ENCODE data around the gene NDUFAB1. TPM values are rescaled to one million over a fixed set of nuclear protein-coding genes. Genes with fewer than 3 reads are reported as not detected.
"Not testable (repeated sequence)": the region's sequence is repeated elsewhere in the genome, so short reads cannot be mapped to it uniquely, and the experiment has no call there.

Gene NDUFAB1
- total RNA-seq, 1 donor from 2014 or later = 64.3 TPM

DNA sequence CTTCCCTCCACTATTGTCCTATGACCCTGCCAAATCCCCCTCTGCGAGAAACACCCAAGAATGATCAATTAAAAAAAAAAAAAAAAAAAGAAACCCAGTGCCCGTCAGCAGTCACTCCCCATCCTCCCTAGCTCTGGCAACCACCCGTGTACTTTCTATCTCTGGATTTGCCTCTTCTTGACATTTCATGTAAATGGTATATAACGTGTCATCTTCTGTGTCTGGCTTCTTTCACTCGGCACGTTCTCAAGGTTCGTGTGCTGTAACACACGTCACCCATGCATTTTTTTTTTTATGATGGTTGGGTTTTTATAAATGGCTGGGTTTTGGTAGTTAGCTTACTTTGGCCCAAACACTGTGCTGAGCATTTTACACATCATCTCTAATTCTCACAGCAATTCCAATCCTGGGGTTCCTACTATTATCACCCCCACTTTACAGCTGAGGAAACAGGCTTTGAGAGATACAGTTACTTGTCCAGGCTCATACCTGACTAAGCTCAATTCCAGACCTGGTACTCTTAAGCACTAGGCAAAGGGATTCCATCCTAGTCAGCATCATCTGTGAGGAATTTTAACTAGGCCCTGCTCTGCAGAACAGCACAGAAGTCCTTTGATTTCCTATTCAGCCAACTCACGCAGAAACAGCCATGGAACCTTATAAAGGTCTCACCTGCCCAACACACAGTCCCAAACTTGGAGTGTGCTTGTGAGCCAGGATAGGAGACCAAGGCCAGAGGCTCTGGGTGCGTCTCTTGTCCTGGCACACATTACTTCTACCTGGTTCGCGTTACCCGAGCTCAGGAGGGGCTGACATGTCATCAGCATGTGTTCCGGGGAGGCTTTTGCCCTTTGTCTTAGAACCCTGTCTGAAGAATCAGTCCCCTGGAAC is 11.7 kb downstream of the NDUFAB1 start:
- no peak for ATAC-seq
- no peak for DNase-seq (ENCODE audit: low spot score)

DNA sequence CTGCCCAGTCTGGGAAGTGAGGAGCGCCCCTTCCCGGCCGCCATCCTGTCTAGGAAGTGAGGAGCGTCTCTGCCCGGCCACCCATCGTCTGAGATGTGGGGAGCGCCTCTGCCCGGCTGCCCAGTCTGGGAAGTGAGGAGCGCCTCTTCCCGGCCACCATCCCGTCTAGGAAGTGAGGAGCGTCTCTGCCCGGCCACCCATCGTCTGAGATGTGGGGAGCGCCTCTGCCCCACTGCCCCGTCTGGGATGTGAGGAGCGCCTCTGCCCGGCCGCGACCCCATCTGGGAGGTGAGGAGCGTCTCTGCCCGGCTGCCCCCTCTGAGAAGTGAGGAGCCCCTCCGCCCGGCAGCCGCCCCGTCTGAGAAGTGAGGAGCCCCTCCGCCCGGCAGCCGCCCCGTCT is 12.8 kb downstream of the NDUFAB1 start:
- ATAC-seq; DNase-seq (ENCODE audit: low spot score): not testable (repeated sequence)

DNA sequence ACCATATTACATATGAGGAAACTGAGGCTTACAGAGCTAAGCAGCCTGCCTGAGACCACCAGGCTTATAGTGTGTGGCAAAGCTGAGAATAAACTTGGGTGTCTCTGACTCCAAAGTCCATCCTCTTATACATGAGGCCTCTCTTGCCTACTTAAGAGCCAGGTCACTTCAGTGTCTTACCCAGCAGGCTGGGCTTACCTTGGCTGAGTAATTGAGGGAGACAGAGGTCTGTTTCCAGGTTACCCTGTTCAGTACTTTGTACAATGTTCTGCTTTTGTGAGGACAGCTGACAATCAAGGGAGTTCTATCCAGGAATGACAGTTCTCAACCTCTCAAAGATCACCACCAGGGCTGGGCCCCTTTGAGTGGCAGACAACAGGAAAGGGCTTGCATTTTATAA is 14.4 kb downstream of the NDUFAB1 start:
- ATAC-seq (no peak), DNase-seq (ENCODE audit: low spot score) (no peak)

DNA sequence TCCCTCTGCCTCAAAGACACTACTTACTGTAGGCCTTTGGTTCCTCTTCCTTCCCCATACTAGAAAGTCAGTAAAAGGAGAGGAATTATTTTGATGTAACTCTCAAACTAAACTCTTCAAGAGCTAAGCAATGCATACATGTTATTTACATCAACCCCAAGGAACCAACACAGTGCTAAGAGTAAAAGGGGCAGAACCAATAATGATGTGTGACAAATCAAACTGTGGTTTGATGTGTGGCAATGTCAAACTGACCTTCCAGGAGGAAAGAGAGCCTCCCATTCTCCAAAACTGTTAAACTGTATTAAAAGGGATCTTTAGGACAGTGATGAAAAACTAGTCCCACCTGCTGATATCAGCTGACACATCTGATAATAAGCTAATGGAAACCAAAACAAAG is 15.7 kb downstream of the NDUFAB1 start:
- DNase-seq (ENCODE audit: low spot score) = no peak

DNA sequence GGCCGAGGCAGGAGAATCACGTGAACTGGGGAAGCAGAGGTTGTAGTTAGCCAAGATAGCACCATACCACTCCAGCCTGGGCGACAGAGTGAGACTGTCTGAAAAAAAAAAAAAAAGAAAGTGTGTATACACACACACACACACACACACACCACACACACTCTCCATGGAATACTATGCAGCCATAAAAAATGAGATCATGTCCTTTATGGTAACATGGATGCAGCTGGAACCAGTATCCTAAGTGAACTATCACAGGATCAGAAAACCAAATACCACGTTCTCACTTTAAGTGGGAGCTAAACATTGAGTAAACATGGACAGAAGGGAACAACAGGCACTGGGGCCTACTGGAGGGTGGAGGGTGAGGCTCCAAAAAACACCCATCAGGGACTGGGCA is 16.7 kb downstream of the NDUFAB1 start:
- ATAC-seq = no peak
- no peak for DNase-seq (ENCODE audit: low spot score)

More for the DNA sequence above, 15.7 kb downstream of the NDUFAB1 start:
- no peak for ATAC-seq

DNA sequence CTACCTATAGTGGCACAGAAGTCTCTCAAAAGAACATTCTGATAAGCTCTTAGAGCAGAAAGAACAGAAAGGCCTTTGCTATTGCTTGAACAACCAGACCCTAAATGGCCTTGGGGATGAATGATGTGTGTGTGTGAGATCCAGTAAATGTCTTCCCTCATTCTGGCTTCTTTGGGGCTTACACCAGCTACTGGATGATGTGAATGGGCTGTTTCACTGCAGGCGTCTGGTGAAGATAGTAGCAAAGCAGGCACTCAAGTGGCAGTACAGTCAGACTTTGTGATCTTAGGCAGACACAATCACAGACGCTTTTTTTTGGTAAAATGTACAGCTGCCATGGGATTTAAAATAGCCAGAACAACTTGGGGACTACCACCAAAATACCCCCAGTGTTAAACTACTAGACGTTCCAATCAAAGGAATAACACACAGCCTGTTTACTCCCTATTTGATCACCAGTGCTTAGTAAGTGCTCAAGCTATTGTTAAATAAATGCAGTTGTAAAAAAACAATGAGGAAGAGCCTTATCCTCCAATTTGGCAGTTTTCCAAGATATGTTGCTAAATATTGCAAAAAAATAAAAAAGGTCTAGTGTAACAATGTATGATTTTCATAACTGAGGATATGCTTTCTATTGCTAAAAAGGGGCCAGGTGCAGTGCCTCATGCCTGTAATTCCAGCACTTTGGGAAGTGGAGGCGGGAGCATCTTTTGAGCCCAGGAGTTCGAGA is 17.9 kb downstream of the NDUFAB1 start:
- ATAC-seq (no peak), DNase-seq (ENCODE audit: low spot score) (no peak)

DNA sequence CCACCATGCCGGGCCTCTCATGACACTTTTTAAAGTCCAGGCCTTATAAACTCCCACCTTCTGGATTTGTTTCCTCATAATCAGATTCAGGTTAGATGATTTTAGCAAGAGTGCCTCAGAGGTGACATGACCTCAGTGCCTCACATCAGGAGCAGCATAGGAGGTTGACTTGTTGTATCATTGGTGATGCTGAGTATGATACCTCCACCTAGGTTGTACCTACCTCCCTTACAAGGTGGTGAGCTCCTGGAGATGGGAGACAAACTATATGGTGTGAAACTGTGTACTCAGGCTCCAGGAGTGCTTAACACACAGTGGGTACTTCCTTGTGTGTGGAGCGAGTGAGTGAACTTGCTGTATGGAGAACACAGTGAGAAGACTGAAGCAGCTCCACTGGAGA is 18.6 kb downstream of the NDUFAB1 start:
- DNase-seq (ENCODE audit: low spot score) = no peak
- no peak for ATAC-seq

DNA sequence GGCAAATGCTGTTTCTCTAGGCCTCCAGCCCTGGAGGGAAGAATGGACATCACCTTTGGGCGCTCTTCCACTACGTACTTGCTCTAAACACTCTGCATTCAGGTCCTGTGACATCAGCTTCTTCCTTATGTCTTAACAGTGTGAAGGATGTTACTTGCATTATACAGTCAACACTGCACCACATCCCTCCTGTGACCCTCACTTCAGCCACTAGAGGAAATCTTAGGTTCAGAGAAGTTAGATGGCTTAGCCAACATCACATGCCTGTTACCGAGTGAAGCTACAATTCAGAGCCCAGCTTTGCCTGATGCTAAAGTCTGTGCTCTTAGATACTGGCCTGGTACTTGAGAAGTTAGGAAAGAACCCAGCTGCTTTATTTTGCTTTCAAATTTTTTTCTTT is 20.3 kb downstream of the NDUFAB1 start:
- ATAC-seq (no peak), DNase-seq (ENCODE audit: low spot score) (no peak)

DNA sequence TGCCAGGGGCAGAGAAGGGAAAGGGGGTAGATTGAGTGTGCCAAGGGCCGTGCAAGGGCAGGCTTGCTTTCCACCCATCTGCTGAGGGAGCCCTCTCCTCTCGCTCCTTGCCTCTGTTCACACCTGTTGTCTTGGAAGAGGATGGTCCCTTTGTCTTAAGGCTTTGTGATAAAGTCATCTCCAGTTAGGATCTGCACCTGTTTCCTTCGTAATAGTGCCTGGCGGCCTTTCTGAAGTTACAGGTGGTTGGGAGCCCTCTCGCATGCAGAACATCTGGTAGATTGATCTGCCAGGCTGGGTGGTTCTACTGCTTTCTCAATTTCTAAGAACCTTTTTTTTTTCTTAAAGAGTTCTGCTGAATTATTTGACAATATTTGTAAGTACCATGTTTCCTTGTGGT is 22.3 kb downstream of the NDUFAB1 start:
- no peak for DNase-seq (ENCODE audit: low spot score)
- ATAC-seq = no peak

DNA sequence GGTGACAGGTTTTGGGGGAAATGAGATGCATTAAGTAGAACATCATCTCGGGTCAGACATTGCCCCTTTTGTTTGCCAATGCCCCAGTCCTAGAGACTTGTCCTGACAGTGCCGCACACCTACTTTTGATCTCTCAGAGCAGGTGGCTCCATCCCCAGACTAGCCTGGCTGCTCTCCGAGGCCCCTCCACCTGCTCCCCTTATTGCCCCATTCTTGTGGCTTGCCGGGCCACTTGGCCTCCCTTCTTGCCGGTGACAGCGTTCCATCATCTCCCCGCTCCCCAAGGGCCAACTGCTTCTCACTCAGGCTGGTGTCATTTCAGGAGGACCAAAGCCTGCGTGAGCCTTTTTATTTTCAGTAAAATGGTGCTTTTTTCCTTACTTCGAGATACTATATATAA is 23.7 kb downstream of the NDUFAB1 start:
- DNase-seq (ENCODE audit: low spot score) (no peak), ATAC-seq (no peak)

DNA sequence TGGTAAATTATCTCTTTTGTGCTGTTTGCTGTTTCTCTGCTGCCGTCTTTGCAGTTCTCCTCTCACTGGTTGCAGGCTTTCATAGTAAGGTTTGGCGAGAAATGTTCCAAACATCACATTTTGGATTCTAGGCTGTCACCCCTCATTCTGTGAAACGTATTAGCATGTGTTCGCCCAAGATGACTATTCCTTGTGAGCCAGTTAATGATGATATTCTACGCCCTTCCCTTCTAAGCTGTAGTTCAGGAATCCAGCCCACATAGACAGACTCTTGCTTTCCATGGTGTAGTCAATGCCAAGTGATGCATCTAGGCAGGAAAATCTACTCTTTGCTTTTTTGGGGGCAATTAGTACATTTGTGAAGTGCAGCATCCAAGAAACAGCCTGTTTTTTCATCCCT is 24.2 kb downstream of the NDUFAB1 start:
- no peak for DNase-seq (ENCODE audit: low spot score)
- ATAC-seq = no peak

DNA sequence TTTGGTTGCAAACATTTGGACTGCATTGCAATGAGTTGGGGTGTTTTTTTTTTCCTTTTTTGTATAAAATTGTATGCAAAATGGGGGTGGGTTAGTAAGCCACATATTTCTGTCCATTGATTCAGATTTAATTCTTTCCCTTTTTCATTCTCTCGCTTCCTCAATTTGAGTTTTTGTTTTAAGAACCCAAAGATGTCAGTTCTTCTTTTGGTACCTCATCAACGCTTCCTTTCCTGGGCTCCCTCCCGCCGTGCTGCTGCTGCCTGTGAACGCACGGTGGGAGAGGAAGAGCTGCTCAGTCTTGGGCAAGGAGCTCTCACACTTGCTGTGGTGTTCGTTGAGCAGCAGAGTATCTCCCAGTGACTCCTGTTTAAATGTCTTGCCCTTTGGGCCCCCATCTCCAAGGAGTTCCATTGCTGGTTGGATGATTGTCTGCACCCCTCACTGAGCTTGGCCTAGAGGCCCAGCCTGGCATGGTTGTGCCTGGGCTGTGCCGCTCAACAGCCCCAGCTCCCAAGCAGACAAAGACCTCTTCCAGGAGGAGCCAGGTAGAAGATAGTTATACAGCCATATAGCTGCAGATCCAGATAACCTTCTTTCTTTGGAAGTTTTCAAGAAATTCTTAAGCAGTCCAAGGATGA is 25.0 kb downstream of the NDUFAB1 start:
- DNase-seq (ENCODE audit: low spot score) (no peak), ATAC-seq (no peak)

DNA sequence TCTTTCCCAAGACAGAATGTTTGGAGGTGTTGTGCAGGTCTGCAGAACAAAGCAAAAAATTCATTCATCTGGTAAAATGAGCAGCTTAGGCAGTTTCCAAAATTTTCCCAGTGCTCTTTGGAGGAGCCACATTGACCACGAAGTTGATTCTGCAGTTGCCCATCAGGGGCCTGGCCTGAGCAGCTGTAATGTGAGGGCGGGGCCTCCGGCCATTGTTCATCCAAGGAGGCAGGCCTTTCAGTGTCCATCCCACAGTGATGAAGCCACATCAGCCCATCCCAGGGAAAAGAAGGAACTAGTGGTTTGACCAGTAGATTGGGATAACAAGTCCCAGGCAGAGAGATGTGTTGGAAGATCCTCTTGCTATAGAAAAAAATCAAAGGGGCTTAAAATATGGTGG is 28.5 kb downstream of the NDUFAB1 start:
- DNase-seq (ENCODE audit: low spot score) = no peak

DNA sequence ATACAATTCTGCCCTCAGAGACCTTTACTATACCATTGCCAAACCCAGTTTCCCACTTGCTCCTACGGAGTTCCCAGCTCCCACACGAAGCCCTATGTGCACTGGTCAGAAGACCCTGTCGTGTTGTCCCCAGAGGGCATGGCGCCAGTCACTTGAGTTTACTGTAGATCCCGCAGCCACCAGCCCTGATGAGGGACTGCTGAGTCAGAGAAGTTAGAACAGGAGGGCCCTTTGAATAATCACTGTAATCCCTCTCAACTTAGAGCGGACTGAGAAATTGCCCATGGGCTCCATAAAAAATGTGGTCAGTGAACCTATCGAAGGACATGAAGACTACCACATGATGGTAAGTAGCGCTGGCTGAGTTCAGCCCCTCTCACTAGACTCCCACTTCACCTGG is 29.4 kb downstream of the NDUFAB1 start:
- no peak for DNase-seq (ENCODE audit: low spot score)
- ATAC-seq = no peak

More for the DNA sequence above, 28.5 kb downstream of the NDUFAB1 start:
- no peak for ATAC-seq

DNA sequence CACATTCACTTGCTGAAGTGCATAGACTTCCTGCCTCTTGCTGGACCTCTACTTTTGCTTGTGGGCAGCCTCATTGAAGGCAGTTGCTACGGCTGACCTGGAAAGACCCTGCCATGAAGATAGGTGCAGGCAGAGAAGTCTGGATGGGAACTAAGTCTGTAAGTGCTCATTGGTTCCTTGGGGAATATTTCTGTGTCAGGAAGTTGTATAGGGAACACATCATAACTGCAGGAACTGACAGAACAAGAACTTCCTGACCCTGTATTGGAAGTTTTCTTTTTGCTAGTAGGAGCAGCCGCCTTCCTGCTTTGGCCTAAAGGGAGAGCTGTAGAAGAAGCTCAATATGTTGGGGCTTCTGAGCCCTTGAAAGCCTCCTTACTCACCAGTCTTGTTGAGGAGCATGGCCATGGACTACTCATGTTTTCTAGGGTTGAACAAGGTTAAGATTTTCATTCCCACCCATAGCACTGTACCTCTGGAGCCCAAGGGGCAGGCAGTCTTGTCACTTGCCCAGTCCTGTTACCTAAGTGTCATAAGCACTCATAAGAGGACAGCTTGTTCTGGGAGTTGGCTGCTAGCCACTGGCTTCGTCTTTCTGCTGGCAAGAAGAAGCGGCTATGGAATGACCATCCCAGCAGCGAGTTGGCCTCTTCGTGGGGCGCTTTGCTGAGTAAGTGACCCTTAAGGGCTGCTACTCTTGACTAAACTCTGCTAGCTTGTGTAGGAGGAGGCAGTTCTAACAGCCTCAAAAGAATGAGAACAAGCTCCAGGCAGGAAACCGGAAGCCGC is 31.3 kb downstream of the NDUFAB1 start:
- ATAC-seq (peak; percentile 30), DNase-seq (ENCODE audit: low spot score) (no peak)

DNA sequence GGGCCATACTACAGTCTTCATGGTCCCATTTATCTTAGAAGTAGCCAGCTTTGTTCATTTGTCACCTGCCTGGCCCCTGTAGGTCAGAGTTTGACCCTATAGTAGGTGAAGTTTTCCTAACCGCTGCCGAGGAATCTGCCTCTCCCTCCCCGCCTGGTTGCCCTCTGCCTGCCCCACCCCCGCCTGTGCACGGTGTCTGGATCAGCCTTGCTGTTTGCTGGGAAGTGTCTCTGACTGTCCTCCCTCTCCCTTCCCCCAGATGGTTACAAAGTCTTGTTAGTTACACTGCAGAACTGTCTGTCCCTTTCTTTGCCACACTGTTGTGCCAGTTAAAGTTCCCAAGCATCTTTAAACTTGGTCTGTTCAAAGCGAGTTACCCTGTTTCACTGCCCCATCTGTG is 32.9 kb downstream of the NDUFAB1 start:
- ATAC-seq (no peak), DNase-seq (ENCODE audit: low spot score) (no peak)

DNA sequence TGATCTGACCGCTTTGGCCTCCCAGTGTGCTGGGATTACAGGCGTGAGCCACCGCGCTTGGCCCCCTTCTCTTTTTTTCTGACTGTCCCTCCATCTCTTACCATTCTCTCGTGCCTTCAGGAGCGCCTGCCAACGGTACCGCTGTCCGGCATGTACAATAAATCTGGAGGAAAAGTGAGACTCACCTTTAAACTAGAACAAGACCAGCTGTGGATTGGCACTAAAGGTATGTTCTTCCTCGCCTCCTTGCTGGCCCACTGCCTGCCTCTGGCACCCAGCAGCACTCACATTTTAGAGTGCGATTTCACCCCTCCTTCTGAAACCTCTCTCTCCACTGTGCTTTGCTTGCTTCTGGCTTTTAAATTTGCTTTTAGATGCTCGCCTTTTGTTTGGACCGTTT is 33.6 kb downstream of the NDUFAB1 start:
- no peak for ATAC-seq
- DNase-seq (ENCODE audit: low spot score) = no peak

DNA sequence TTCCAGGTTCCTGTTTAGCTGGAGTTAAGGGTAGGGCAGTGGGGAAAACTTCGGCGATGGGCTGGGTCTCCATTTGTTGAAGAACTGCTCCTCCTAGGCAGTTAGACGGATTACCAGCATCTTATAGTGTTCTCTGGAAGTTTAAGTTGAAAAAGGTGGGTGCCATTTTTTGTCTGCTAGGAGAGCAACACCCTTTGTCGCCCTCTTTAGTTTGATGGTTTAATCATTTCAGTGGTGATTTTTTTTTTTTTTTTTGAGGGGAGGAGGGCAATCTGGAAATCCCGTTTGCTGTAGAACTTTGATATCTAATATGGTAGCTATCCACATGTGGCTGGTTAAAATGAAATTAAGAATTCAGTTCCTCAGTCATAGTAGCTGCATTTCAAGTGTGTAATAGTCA is 34.5 kb downstream of the NDUFAB1 start:
- DNase-seq (ENCODE audit: low spot score) = no peak
- ATAC-seq = no peak

DNA sequence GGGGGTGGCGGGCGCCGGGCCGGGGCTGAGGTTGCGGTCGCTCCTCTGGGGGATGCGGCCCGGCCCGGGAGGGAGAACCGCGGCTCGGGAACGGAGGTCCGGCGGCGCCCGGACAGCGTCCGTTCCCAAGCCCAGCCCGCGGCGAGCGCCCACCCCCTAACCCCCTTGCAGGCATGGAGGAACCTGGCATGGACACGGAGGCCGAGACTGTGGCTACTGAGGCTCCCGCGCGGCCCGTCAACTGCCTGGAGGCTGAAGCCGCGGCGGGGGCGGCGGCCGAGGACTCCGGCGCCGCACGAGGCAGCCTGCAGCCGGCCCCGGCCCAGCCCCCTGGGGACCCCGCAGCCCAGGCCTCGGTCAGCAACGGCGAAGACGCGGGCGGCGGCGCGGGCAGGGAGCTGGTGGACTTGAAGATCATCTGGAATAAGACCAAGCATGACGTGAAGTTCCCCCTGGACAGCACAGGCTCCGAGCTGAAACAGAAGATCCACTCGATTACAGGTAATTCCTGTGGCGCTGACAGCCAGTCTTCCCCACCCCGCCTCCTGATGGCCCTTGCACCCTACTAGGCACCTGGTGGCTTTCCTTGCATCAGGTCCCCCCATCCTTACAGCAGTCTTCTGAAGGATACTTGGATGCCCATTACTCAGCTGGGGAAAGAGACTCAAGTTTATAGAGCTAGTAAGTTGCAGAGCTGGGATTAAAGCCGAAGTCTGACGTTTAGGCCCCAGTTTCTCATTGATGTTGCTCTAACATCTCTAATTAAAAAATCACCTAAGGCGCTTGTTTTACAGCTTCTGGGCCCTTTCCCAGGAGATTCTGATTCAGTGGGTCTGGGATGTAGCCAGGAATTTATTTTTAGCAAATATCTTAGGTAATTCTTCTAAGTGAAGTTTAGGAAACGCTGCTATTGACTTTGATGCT is 38.1 kb downstream of the NDUFAB1 start:
- ATAC-seq = peak; percentile 15
- DNase-seq (ENCODE audit: low spot score) = no peak
